HG03066 (cell line): ENCODE measurements around the gene TRIB2.

Experiments
- ATAC-seq: cut with Tn5 transposase; IDR thresholded peaks from one replicate; pipeline ENCODE4 v1.9.1; 2021; ENCODE audit warnings: low read depth; ENCODE audit not compliant: unreplicated experiment

The TRIB2 gene

DNA sequence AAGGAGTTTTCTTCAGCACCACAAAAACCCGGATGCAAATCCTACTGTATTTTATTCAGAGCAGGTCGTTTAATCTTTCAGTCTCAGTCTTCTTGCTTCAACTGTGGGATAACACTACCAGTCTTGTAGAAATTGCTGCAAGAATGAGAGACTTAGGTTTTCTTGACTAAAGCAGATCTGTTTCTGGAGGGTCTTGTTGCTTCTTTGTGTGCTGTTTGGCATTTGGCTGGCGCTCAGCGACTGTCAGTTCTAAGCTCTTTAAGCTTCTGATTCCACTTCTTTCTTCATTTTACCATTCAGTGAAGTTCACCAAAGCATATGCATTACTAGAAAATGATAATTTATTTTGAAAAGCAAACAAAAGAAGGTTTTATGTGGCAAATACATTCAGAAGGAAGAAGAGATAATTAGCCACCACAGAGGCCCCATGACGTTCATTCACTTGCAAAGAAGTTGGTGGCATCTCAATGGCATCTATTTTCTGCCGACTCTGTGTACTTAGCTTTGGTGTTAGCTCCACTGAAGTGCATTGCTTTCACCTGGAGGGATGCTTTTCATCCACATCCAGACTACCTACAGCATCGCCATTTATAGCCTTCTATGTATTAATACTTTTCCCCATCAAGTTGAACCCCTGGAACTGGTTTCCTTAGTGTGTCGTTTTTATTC lies 53.7 kb downstream of the TRIB2 start:
- ATAC-seq, result no peak

DNA sequence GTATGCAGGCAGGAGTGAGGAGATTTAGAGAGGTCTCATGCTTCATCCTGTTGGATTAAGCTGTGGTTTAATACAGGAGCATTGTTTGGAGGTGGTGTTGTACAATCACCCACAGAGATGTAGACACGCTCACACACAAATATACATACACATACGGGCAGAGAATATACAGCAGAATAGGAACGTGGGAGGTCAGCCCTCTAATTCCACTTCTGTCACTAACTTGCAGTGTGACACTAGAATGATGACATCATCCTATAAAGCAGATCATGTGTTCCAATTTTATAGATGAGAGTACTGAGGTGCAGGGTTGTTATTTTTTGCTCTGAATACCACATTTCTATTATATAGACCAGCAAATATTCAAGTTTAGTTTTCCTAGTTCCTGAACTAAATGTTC lies 54.4 kb downstream of the TRIB2 start:
- no peak for ATAC-seq

GRCh38 chr2:12773586-12774394 lies 57.1 kb downstream of the TRIB2 start:
- no peak for ATAC-seq

GRCh38 chr2:12774395-12774727 lies 57.6 kb downstream of the TRIB2 start:
- no peak for ATAC-seq

DNA sequence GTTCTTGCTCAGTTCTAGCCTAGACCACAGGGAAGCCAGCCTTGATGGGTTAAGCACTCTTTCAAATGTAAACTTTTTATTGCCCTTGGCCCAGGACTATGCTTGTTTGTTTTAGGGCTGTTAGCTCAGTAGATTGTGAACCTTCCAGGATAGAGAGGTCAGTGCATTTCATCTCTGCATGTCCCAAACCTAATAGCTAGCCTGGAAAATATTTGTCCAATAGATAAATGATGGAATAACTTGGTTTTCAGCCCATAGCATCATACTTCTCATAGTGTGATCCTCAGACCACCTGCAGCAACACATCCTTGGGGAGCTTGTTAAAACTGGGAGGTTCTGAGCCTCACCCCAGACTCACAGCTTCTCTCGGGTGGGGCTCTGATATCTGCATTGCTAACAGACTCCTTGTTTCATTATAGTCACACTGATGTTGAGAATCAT lies 59.8 kb downstream of the TRIB2 start:
- ATAC-seq, result no peak

DNA sequence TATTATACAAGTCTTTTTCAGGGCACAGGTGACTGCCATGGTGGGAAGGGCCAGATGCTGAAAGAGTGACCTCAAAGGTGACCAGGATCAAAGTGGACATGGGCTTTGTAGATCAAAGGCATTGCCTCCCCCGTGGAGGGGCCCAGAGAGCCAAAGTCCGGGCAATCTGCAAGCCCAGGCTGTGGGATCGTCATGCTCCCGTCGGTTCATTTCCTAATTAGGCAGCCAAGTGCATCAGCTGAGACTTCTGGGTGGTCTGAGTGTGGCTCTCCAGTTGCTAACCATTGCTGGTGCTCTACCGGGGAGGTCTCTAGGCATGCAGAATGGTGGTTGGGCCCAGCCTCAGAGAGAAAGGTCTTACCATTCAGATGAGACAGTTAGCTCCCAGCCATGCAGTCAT lies 61.6 kb downstream of the TRIB2 start:
- ATAC-seq, result no peak

- ATAC-seq, result no peak
These were observed 62.3 kb downstream of the TRIB2 start for GRCh38 chr2:12778811-12779579.

DNA sequence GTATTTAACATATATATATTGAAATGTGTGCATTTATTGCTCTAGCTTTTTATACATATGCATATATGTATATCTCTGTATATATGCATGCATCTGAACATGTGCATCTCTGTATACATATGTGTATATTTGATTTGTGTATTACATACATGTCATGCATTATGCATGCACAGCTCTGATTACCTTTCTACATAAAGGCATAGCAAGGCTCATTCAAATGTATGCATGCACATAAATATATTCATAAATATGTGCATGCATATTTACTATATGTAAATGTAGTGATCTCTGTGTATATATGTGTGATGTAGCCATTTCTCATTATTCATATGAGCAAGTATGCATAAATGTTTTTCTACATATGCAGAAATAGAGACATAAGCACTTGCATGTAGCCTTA lies 64.6 kb downstream of the TRIB2 start:
- no peak for ATAC-seq

- no peak for ATAC-seq
These were observed 71.4 kb downstream of the TRIB2 start for GRCh38 chr2:12787891-12788801.

DNA sequence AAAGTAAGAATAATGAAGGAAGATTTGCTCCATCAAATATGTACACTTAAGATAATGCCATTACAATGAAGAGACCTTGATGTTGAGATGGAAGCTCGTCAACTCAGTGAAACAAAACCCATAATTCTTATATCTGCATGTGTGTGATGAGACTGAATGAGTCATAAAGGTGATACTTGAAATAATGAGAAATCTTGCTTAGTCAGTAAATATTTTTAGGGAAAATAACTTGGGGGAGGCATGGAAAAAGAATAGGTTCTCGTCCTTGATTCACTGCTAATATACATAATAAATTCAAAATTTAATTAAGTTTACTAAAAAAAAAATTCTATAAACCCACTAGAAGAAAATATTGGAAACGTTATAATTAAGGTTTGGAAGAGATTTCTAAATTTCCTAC lies 75.2 kb downstream of the TRIB2 start:
- no peak for ATAC-seq
